ENCODE results near the gene LARP4.

DNA sequence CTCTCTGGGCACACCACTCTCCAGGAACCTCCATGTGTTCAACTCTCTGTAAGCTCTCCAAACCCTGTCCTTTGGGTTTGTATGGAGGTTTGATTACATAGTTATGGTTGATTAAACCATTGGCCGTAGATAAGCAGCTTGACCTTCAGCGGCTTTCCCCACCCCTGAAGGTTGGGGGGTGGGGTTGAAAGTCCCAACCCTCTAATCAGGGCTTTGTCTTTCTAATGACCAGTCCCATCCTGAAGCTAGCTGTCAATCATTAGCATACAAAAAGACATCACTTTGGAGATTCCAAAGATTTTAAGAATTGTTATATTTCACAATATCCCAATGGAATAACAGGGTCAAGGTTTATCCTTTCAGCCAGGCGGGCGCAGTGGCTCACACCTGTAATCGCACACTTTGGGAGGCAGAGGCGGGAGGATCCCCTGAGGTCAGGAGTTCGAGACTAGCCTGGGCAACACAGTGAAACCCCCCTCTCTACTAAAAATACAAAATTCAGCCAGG, 12.7 kb upstream of the LARP4 start:
- TF ChIP-seq, protein P1, sequence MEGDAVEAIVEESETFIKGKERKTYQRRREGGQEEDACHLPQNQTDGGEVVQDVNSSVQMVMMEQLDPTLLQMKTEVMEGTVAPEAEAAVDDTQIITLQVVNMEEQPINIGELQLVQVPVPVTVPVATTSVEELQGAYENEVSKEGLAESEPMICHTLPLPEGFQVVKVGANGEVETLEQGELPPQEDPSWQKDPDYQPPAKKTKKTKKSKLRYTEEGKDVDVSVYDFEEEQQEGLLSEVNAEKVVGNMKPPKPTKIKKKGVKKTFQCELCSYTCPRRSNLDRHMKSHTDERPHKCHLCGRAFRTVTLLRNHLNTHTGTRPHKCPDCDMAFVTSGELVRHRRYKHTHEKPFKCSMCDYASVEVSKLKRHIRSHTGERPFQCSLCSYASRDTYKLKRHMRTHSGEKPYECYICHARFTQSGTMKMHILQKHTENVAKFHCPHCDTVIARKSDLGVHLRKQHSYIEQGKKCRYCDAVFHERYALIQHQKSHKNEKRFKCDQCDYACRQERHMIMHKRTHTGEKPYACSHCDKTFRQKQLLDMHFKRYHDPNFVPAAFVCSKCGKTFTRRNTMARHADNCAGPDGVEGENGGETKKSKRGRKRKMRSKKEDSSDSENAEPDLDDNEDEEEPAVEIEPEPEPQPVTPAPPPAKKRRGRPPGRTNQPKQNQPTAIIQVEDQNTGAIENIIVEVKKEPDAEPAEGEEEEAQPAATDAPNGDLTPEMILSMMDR (IDR thresholded peaks at IDR 0.05), result no peak
- TF ChIP-seq POLR2A (IDR thresholded peaks at IDR 0.05), result no peak
